HG03045 (cell line): ENCODE data around the gene C16orf46.
A peak's percentile ranks its signal among the peaks of the same experiment; 100 is the strongest.
"Not testable (repeated sequence)": the region's sequence is repeated elsewhere in the genome, so short reads cannot be mapped to it uniquely, and the experiment has no call there.

Experiments used
- ATAC-seq: cut with Tn5 transposase; IDR thresholded peaks from one replicate; pipeline ENCODE4 v1.9.1; 2021; ENCODE audit warnings: mild to moderate bottlenecking, moderate library complexity; ENCODE audit not compliant: unreplicated experiment

C16orf46 gene, protein sequence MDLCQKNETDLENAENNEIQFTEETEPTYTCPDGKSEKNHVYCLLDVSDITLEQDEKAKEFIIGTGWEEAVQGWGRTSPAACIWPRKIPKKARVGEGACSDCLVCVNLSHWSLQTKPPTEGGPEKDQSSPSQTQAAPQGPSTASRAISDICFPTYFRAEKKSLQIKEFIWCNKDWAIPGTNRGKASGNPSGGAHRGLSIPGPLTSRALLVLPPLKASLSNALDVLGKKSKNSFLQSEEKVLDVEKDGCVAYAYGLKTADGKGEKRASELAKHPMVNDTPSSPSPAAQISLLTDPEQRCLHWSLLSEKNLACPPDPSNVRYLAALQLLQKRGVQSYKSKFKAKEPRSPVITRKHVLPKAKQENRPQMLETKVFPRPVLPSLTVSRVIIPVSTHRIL

GRCh38 chr16:81077076-81077940 is at the start of gene C16orf46:
Gene C16orf46, minus strand, starts transcription at chr16:81077238. Its CDS starts 13,283 bp downstream, at chr16:81063955.
- peak; percentile 98 for ATAC-seq

GRCh38 chr16:81123092-81123852 is 46.2 kb upstream of the C16orf46 start:
- ATAC-seq, result no peak

DNA sequence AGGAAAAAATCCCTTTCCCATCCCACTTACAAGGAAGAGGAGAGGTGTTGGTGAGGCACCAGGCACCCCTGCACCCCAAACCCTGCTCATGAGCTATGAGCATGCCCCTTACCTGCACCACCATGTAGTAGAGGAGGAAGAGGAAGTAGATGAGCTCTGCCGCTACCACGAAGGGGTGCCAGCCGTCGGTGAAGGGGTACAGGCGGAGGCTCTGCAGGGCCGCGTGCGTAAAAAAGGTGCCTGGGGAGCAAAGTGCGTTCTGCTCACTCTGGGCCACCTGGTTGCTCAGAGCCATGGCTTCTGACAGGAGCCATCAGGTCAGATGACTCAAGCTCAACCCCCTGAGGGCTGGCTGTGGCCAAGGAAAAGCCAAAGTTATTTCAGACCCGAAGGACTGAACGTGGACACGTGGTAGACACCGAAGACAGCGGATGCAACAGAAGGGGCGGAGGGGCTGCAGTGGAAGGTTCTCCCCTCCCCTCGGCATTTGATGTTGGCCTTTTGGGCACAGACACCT is 44.5 kb upstream of the C16orf46 start:
- no peak for ATAC-seq

DNA sequence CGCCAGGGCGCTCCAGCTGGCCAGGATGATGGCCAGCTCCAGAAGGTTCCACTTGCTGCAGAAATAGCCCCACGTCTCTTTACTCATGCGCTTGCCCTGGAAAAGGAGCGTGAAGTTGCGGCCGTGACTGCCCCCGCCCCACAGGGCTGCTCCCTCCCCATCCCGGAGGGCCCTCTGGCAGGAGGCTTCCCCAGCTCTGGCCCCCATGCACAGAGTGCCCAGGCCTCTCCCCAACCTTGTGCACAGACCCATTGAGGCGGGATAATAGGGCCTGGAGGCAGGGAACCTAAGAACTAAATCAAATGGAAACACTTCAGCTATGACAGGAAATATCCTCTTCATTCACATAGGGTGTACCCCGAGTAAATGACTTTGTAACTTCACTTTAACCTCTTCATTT is 40.4 kb upstream of the C16orf46 start:
- ATAC-seq, result no peak

DNA sequence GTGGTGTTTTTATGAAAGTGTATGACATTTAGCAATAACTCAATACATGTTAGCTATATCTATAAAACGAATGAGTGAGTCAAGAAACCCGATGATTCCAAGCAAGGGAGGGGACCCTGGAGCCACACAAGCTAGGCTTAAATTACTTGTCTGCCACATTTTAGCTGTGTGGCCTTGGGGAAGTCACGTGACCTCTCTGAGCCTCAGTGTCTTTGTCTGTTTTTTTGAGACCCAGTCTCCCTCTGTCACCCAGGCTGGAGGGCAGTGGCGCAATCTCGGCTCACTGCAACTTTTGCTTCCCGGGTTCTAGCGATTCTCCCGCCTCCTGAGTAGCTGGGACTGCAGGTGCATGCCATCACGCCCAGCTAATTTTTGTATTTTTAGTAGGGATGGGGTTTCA is 39.2 kb upstream of the C16orf46 start:
- no peak for ATAC-seq

GRCh38 chr16:81112453-81112852 is 35.4 kb upstream of the C16orf46 start:
- no peak for ATAC-seq

- not testable (repeated sequence) for ATAC-seq
Measured at GRCh38 chr16:81109274-81109673, 32.2 kb upstream of the C16orf46 start.

DNA sequence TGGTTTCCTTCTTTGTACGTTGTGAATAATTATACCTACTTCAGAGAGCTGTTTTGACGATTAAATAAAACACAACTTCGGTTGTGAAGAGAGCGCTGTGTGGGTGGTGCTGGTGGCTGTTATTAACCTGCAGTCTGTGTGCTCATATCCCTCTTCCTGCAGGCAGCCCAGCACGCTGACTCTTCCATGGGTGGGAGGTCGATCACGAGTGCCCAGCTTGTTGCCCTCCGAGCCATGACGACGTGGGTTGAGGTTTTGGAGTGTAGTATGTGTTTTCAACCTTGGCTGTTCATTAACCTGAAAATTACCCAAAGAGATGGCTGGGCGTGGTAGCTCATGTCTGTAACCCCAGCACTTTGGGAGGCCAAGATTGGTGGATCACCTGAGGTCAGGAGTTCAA is 30.5 kb upstream of the C16orf46 start:
- no peak for ATAC-seq

- ATAC-seq, result no peak
Measured at GRCh38 chr16:81106826-81107503, 29.9 kb upstream of the C16orf46 start.

- ATAC-seq, result no peak
Measured at GRCh38 chr16:81105946-81106345, 28.9 kb upstream of the C16orf46 start.

DNA sequence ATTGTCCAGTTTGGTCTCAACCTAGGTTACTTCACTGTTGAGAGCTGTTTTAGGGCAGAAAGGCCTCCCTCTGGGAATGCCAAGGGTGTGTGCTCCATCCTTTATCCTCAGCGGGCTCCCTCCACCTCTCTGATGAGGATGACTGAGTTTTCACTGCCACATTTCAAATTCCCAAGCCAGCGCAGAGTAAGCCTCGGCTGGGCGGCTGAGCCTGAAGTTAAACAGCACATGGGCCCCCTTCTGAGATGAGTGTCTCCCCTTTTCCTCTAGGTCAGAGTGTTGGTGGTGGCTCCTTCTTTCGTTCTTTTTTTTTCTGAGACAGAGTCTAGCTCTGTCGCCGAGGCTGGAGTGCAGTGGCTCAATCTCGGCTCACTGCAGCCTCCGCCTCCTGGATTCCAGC is 24.7 kb upstream of the C16orf46 start:
- no peak for ATAC-seq

DNA sequence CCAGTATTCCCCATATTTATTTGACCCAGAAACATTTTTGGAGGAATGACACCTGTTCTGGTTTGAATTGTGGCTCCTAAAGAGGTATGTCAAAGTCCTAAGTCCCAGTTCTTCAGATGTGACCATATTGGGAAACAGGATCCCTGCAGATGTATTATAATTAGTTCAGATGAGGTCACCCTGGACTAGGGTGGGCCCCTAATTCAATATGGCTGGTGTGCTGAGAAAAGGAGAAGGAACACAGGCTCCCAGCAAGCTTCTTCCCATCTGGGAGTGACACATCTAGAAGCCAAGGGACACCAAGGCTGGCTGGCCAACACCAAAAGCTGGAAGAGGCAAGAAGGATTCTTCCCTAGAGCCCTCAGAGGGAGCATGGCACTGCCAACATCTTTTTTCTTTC is 22.9 kb upstream of the C16orf46 start:
- no peak for ATAC-seq

- no peak for ATAC-seq
Measured at GRCh38 chr16:81097230-81097629, 20.2 kb upstream of the C16orf46 start.

DNA sequence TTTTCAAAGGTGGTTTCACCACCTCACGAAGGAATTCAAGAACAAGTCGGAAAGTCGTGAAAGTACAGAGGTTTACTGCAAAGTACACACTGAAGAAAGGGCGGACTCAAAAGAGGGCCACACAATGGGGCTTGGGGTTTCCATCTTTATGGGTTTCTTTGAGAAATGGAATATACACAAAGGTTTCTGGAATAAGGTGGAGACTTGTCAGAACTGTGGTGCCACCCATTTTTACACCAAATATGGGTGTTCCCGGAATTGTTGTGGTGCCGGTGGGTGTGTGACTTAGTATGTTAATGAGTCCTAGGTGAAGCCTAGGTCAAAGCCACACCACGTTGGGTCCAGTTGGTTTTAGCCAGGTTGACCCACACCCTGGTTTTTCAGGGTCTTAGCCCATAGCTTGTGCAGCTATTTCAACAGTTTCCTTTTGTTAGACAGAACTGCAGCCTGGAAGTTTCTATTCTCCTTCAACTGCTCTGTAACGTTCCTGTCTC is 19.7 kb upstream of the C16orf46 start:
- ATAC-seq, result no peak

DNA sequence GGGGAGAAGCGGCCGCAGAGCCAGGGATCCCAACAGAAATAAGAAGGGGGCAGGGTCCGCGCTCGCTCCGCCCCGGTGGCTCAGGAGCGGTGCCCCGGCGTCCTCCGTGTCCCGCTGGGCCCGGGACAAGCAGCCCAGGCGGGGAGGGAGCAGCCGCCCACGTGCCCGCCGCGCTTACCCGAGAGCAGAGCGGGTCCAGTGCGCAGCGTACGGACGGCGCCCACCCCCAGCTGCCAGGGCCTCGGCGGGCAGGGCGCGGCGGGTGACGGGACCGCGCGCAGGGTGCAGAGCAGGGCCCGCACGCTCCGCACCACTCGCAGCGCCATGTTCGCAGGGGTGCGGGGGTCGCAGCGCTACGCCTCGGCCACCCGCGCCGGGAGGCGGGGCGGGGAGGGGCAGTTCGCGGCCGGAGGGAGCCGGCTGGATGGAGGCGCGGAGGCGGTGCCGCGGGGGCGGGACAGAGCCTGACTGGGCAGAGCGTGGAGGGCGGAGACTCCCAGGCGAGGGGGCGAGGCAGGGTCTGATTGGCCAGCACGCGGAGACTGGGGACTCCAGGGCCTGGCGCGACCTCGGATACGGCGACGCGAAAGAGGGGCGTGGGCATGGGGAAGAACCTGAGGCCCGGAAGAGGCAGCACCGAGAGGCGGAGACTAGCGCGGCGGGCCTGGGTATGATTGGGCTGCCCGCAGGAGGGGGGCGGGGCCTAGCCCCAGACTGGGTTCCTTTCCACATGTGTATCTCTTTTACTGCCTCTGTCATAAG is 19.1 kb upstream of the C16orf46 start, which contains the start of gene GCSH:
Gene GCSH, minus strand, starts transcription at position 443 of the 762 bp plus-strand sequence. Its CDS starts 117 bp downstream, at position 326.
- peak; percentile 98 for ATAC-seq

DNA sequence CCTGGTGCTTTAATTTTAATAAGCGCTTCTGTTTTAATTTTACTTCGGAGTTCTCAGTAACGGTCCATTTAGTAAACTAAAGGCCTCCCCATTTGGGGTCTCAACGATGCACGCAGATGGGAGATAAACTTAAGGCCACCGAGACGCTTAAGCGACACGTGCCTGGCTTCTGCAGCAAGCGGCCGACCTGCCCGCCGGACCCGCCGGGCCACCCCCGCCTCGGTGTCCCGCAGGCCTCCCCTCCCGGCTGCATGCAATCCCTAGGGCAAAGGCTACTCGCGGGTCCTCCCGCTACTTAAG is 18.6 kb upstream of the C16orf46 start:
- no peak for ATAC-seq

- ATAC-seq, result no peak
Measured at GRCh38 chr16:81094771-81095251, 17.8 kb upstream of the C16orf46 start.

DNA sequence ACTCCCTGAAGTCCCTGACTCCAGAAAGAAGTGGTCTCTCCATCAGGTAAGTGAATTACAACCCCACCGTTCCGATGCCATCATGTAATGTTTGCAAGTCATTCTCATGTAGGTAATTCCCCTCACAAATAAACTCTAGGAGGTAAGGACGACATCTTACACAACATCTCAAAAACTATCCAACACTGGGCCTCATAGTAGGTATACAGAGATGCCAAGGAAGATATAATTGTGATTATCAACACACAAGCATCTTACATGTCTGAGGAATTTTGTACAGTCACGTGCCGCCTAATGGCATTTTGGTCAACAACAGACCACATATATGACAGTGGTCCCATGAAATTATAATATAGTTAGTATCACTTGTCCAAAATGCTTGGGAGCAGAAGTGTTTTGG is 11.8 kb upstream of the C16orf46 start:
- no peak for ATAC-seq

DNA sequence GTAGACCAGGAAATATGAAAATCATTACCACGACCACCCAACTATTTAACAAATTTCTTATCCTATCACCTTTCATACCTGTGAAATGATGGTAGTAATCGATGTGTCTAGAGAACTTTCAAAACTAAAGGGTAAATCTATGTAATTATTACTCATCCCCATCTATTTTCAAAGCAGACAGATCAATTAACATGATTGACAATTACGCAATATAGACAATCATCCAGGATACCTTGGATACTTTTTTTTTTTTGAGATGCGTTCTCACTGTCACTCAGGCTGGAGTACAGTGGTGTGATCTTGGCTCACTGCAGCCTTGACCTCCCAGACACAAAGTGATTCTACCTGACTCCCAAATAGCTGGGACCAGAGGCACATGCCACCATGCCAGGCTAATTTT is 4.0 kb upstream of the C16orf46 start:
- no peak for ATAC-seq
